DND-41 (cell line): Measurements from ENCODE around the gene ZSCAN5A.

Experiments
- ATAC-seq: fragments of 200-7000 bp; cut with Tn5 transposase; 3 replicates; pipeline ENCODE4 v1.9.1; 2021; ENCODE audit warnings: low read depth; ENCODE audit not compliant: insufficient read depth
- DNase-seq: peaks from one replicate; pipeline ENCODE4 v3.0.0-alpha.2; 2020
- H2AFZ ChIP-seq: 2 replicates; pipeline ENCODE4 v1.6.0; 2012; ENCODE audit warnings: low read depth, low read length
- H3K27ac ChIP-seq: 2 replicates; pipeline ENCODE4 v1.5.1; 2012; ENCODE audit warnings: low read length, inconsistent platforms
- H3K27me3 ChIP-seq: fragments of 200-600 bp; sonication (generic); 2 replicates; pipeline ENCODE4 v1.6.0; 2012; ENCODE audit warnings: low read length, mild to moderate bottlenecking, inconsistent platforms; ENCODE audit not compliant: insufficient read depth, poor library complexity
- H3K36me3 ChIP-seq: 2 replicates; pipeline ENCODE4 v1.5.1; 2012; ENCODE audit warnings: low read length, inconsistent platforms; ENCODE audit not compliant: insufficient read depth
- H3K4me1 ChIP-seq: 2 replicates; pipeline ENCODE4 v1.5.1; 2012; ENCODE audit warnings: mild to moderate bottlenecking, low read length; ENCODE audit not compliant: insufficient read depth
- H3K4me2 ChIP-seq: 2 replicates; pipeline ENCODE4 v1.6.0; 2012; ENCODE audit warnings: mild to moderate bottlenecking, moderate library complexity, low read length, inconsistent platforms; ENCODE audit not compliant: insufficient read depth
- H3K4me3 ChIP-seq, 2 experiments: fragments of 200-600 bp in 1 of 2; shearing (Covaris generic) in 1 of 2; 2 replicates each; pipeline ENCODE4 v1.5.1; 2012 to 2016; ENCODE audit warnings: inconsistent platforms in 2 of 2, low read length in 2 of 2, mild to moderate bottlenecking in 2 of 2, low read depth in 1 of 2, moderate library complexity in 1 of 2
- H3K79me2 ChIP-seq: 2 replicates; pipeline ENCODE4 v1.6.0; 2012; ENCODE audit warnings: low read length, inconsistent platforms; ENCODE audit not compliant: insufficient read depth
- H3K9ac ChIP-seq: 2 replicates; pipeline ENCODE4 v1.6.0; 2012; ENCODE audit warnings: low read depth, mild to moderate bottlenecking, inconsistent platforms, low read length, moderate library complexity
- H3K9me3 ChIP-seq: 2 replicates; pipeline ENCODE4 v1.5.1; 2012; ENCODE audit warnings: low read length, moderate library complexity, mild to moderate bottlenecking, inconsistent platforms; ENCODE audit not compliant: insufficient read depth, severe bottlenecking
- H4K20me1 ChIP-seq: 2 replicates; pipeline ENCODE4 v1.6.0; 2012; ENCODE audit warnings: low read length; ENCODE audit not compliant: insufficient read depth
- EZH2 ChIP-seq: IDR thresholded peaks from 3 replicates; pipeline ENCODE4 v1.6.1; 2012; ENCODE audit warnings: borderline replicate concordance, low read depth, mild to moderate bottlenecking, moderate library complexity, low read length, inconsistent platforms; ENCODE audit not compliant: severe bottlenecking
- TF ChIP-seq, protein P1 (sequence below): IDR thresholded peaks from 2 replicates; pipeline ENCODE4 v1.5.1; 2012; ENCODE audit warnings: borderline replicate concordance, low read length, moderate library complexity, mild to moderate bottlenecking; ENCODE audit not compliant: poor library complexity, severe bottlenecking; ENCODE audit errors: extremely low read depth

ZSCAN5A gene

DNA sequence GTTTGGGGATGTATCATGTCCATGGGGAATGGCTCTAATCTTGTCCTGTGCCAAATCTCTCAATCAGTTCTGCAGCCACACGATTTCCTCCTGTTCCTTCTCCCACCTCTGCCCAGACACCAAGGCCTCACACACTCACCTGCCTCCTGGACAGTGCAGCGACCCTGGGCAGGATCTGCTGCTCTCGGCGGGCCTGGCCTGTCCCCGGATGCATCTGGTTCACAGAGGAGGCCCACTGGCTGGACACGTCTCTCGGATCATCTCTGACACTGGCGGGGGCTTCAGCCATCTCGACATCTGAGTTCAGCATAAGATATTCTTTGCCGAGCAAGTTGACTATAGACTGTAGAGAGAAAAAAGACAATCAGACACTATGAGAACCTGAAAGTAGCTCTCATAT lies 122.9 kb downstream of the ZSCAN5A start:
- Histone ChIP-seq H3K4me2 (no peak overlapping the region), H3K79me2 (no peaks in the 10 kb centered on the region), H4K20me1 (no peaks in the 10 kb centered on the region), H3K36me3 (no peaks in the 10 kb centered on the region), H2AFZ (no peak overlapping the region), H3K9ac (no peak overlapping the region), H3K9me3 (no peaks in the 10 kb centered on the region), H3K27ac (no peak overlapping the region), H3K27me3 (no peaks in the 10 kb centered on the region), H3K4me3 (no peak overlapping the region), H3K4me1 (no peaks in the 10 kb centered on the region)
- no peak for TF ChIP-seq EZH2
- TF ChIP-seq, protein P1, sequence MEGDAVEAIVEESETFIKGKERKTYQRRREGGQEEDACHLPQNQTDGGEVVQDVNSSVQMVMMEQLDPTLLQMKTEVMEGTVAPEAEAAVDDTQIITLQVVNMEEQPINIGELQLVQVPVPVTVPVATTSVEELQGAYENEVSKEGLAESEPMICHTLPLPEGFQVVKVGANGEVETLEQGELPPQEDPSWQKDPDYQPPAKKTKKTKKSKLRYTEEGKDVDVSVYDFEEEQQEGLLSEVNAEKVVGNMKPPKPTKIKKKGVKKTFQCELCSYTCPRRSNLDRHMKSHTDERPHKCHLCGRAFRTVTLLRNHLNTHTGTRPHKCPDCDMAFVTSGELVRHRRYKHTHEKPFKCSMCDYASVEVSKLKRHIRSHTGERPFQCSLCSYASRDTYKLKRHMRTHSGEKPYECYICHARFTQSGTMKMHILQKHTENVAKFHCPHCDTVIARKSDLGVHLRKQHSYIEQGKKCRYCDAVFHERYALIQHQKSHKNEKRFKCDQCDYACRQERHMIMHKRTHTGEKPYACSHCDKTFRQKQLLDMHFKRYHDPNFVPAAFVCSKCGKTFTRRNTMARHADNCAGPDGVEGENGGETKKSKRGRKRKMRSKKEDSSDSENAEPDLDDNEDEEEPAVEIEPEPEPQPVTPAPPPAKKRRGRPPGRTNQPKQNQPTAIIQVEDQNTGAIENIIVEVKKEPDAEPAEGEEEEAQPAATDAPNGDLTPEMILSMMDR, result no peak
- DNase-seq (no peak), ATAC-seq (no peak)

DNA sequence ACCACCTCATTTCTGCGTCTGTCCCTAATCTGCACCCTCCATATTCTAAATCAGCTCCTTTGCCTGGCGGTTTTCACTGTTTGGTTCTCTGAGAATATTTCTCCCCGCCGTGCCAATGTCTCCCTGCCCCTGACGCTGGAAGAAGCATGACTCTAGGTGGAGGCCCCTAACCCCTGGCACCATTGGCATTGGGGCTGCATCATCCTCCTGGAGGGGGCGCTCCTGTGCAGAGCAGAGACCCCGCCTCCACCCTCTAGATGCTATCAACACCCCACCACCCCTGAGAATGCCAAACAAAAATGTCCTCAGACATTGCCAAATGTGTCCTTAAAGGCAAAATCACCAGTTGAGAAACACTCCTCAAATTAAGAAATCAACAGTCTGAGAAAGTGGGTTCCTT lies 123.5 kb downstream of the ZSCAN5A start:
- H3K9me3 ChIP-seq, result no peaks in the 10 kb centered on the region
- H3K4me3 ChIP-seq, result no peak overlapping the region
- DNase-seq, result no peak
- no peak for ATAC-seq
- H3K27ac ChIP-seq, result no peak overlapping the region
- no peak overlapping the region for H3K9ac ChIP-seq
- no peak overlapping the region for H2AFZ ChIP-seq
- H3K27me3 ChIP-seq, result no peaks in the 10 kb centered on the region
- H3K36me3 ChIP-seq, result no peaks in the 10 kb centered on the region
- H3K4me1 ChIP-seq, result peaks cover under 1% of the 10 kb centered on the region; the same call in 1 of the 2 replicates
- H4K20me1 ChIP-seq, result no peaks in the 10 kb centered on the region
- no peaks in the 10 kb centered on the region for H3K79me2 ChIP-seq
- TF ChIP-seq, protein P1, result peak; percentile 25
- no peak for TF ChIP-seq EZH2
- no peak overlapping the region for H3K4me2 ChIP-seq

DNA sequence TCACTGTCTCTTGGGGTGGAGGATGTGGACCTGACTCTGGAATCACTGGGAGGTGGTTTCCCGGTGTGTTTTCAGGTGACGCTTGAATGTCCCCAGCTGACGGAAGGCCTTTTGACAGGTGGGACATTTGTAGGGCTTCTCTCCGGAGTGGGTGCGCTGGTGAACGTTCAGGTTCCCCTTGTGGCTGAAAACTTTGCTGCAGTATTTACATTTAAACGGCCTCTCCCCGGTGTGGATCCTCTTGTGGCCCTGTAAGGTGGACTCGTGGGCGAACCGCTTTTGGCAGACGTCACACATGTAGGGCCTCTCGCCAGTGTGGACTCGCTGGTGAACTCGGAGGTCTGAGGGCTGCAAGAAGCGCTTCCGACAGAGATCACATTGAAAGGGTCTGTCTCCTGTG lies 124.9 kb downstream of the ZSCAN5A start:
- DNase-seq (no peak), ATAC-seq (no peak)
- TF ChIP-seq, protein P1, result no peak
- no peak for TF ChIP-seq EZH2
- Histone ChIP-seq H3K36me3 (no peaks in the 10 kb centered on the region), H3K79me2 (no peaks in the 10 kb centered on the region), H3K9ac (no peak overlapping the region), H3K4me3 (no peak overlapping the region), H3K9me3 (no peaks in the 10 kb centered on the region), H4K20me1 (no peaks in the 10 kb centered on the region), H3K4me1 (peaks cover 4% of the 10 kb centered on the region), H3K27ac (no peak overlapping the region), H3K4me2 (no peak overlapping the region), H2AFZ (no peak overlapping the region), H3K27me3 (no peaks in the 10 kb centered on the region)

DNA sequence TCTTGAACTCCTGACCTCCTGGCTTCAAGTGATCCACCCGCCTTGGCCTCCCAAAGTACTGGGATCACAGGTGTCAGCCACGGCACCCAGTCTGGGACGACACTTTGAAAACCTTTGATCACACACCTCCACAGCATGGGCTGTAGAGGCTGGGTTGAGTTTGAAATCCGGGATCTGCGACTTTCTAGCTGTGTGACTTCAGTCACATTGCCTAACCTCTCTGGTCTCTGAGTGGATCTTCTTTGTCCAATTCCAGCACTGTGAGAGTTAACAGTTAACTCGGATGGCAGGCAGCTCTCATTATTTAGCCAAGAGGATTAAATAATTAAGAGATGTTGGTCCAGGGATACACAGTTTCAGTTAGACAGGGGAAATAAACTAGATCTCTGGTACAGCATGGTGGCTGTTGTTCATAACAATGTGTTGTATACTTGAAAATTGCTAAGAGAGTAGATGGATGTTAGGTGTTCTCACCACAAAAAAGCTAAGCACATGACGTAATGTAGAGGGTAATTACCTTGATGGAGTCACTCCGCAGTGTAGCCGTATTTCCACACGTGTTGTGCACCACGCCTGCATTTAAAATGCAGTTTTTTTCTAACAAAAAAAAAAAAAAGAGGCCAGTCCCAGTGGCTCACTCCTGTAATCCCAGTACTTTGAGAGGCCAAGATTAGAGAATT lies 136.9 kb downstream of the ZSCAN5A start:
- Histone ChIP-seq H3K9me3 (no peaks in the 10 kb centered on the region), H3K27ac (no peak overlapping the region), H4K20me1 (no peaks in the 10 kb centered on the region), H3K4me3 (no peak overlapping the region), H3K79me2 (no peaks in the 10 kb centered on the region), H2AFZ (no peak overlapping the region), H3K4me2 (no peak overlapping the region), H3K9ac (no peak overlapping the region), H3K27me3 (no peaks in the 10 kb centered on the region), H3K4me1 (no peaks in the 10 kb centered on the region), H3K36me3 (no peaks in the 10 kb centered on the region)
- no peak for DNase-seq
- TF ChIP-seq, protein P1, result no peak
- no peak for TF ChIP-seq EZH2
- no peak for ATAC-seq
